Type B pancreatic cell (in vitro differentiated cells): ENCODE results near the gene SUSD2. TPM values are rescaled to one million over a fixed set of nuclear protein-coding genes. Genes with fewer than 3 reads are reported as not detected.

Source experiments
- DNase-seq: peaks from one replicate; pipeline ENCODE4 v3.0.0; 2021; ENCODE audit warnings: mixed read lengths; ENCODE audit not compliant: unreplicated experiment; ENCODE audit errors: extremely low spot score
- H3K27ac Mint-ChIP-seq: 2 replicates; pipeline ENCODE4 v1.8.0; 2021; ENCODE audit warnings: mild to moderate bottlenecking, mixed read lengths
- H3K27me3 Mint-ChIP-seq: 2 replicates; pipeline ENCODE4 v1.8.0; 2021; ENCODE audit warnings: mixed read lengths
- H3K36me3 Mint-ChIP-seq: 2 replicates; pipeline ENCODE4 v1.8.0; 2021; ENCODE audit warnings: mixed read lengths
- H3K4me1 Mint-ChIP-seq: one replicate; pipeline ENCODE4 v1.8.0; 2021; ENCODE audit warnings: mixed read lengths; ENCODE audit not compliant: unreplicated experiment
- H3K4me3 Mint-ChIP-seq: 2 replicates; pipeline ENCODE4 v1.8.0; 2021; ENCODE audit warnings: mild to moderate bottlenecking, mixed read lengths
- H3K9me3 Mint-ChIP-seq: 2 replicates; pipeline ENCODE4 v1.8.0; 2021; ENCODE audit warnings: mixed read lengths
- CTCF ChIP-seq: fragments of 200-600 bp; sonication (generic); conservative IDR thresholded peaks from 2 replicates; pipeline ENCODE4 v1.5.0; 2021; ENCODE audit warnings: antibody characterized with exemption, mild to moderate bottlenecking
- total RNA-seq: library from RNA; stranded (reverse); gene quantifications from 2 replicates; pipeline ENCODE4 v1.2.1, GENCODE V29; 2021; ENCODE audit warnings: low replicate concordance

The SUSD2 gene
- total RNA-seq, 1 donor from 2014 or later = 3.7 TPM

GRCh38 chr22:24170632-24171031 is 10.7 kb upstream of the SUSD2 start:
- no peaks in the 10 kb centered on the region for H3K9me3 Mint-ChIP-seq
- no peak for TF ChIP-seq CTCF
- no peak for DNase-seq
- H3K27ac Mint-ChIP-seq = no peak overlapping the region
- peaks cover 4% of the 10 kb centered on the region for H3K36me3 Mint-ChIP-seq
- no peaks in the 10 kb centered on the region for H3K27me3 Mint-ChIP-seq
- no peaks in the 10 kb centered on the region for H3K4me1 Mint-ChIP-seq
- H3K4me3 Mint-ChIP-seq = no peak overlapping the region

GRCh38 chr22:24171822-24172221 is 9.5 kb upstream of the SUSD2 start:
- no peak overlapping the region for H3K4me3 Mint-ChIP-seq
- no peaks in the 10 kb centered on the region for H3K4me1 Mint-ChIP-seq
- no peaks in the 10 kb centered on the region for H3K9me3 Mint-ChIP-seq
- DNase-seq = no peak
- TF ChIP-seq CTCF = no peak
- no peak overlapping the region for H3K27ac Mint-ChIP-seq
- H3K36me3 Mint-ChIP-seq = peaks cover 4% of the 10 kb centered on the region
- H3K27me3 Mint-ChIP-seq = no peaks in the 10 kb centered on the region

GRCh38 chr22:24175160-24175808 is 6.0 kb upstream of the SUSD2 start:
- no peaks in the 10 kb centered on the region for H3K27me3 Mint-ChIP-seq
- TF ChIP-seq CTCF = peak; percentile 85
- H3K36me3 Mint-ChIP-seq = no peaks in the 10 kb centered on the region
- no peak overlapping the region for H3K27ac Mint-ChIP-seq
- DNase-seq = no peak
- no peak overlapping the region for H3K4me3 Mint-ChIP-seq
- no peaks in the 10 kb centered on the region for H3K4me1 Mint-ChIP-seq
- no peaks in the 10 kb centered on the region for H3K9me3 Mint-ChIP-seq

GRCh38 chr22:24176040-24176439 is 5.2 kb upstream of the SUSD2 start:
- DNase-seq = no peak
- TF ChIP-seq CTCF = no peak
- Mint-ChIP-seq H3K9me3 (no peaks in the 10 kb centered on the region), H3K36me3 (no peaks in the 10 kb centered on the region), H3K4me1 (no peaks in the 10 kb centered on the region), H3K4me3 (no peak overlapping the region), H3K27me3 (no peaks in the 10 kb centered on the region), H3K27ac (no peak overlapping the region)

- Mint-ChIP-seq H3K4me3 (no peak overlapping the region), H3K36me3 (no peaks in the 10 kb centered on the region)
- no peak for TF ChIP-seq CTCF
Measured at GRCh38 chr22:24176630-24177029, 4.7 kb upstream of the SUSD2 start.

GRCh38 chr22:24177045-24177444 is 4.2 kb upstream of the SUSD2 start:
- H3K9me3 Mint-ChIP-seq = no peaks in the 10 kb centered on the region
- TF ChIP-seq CTCF = no peak
- H3K4me1 Mint-ChIP-seq = no peaks in the 10 kb centered on the region

More at GRCh38 chr22:24176630-24177029, 4.7 kb upstream of the SUSD2 start:
- no peaks in the 10 kb centered on the region for H3K27me3 Mint-ChIP-seq
- DNase-seq = no peak
- no peaks in the 10 kb centered on the region for H3K4me1 Mint-ChIP-seq
- no peak overlapping the region for H3K27ac Mint-ChIP-seq
- H3K9me3 Mint-ChIP-seq = no peaks in the 10 kb centered on the region

More at GRCh38 chr22:24177045-24177444, 4.2 kb upstream of the SUSD2 start:
- no peak overlapping the region for H3K27ac Mint-ChIP-seq
- no peak for DNase-seq
- H3K36me3 Mint-ChIP-seq = no peaks in the 10 kb centered on the region
- no peaks in the 10 kb centered on the region for H3K27me3 Mint-ChIP-seq
- H3K4me3 Mint-ChIP-seq = no peak overlapping the region
